HTR-8/SVneo (cell line): ENCODE measurements around the gene HAGHL.

ENCODE experiments used
- DNase-seq: peaks from one replicate; pipeline ENCODE4 v3.0.0; 2011; ENCODE audit warnings: low spot score, mixed read lengths; ENCODE audit not compliant: insufficient read length
- FAIRE-seq: peaks from 2 replicates; lab custom pipeline; 2011; peaks lifted over from hg19 to GRCh38; lab: Jason Lieb, UNC

The HAGHL gene

DNA sequence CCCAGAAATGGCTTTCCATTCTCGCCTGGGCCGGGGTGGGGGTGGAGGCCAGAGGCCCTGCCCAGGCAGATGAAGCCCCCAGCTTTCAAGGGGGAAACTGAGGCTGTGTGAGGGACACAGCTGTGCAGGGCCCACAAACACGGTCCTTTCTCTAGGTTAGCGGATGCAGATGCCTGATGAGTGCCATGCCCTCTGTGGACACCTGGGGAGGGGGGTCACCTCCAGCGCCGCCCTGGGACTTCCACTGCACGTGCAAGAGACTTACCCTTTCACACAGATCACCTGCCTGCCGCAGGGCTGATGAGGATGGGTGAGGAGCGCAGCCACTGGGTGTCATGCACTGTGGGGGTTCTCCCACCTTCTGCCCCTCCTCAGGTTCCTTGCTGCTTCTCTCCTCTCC, 8.5 kb upstream of the HAGHL start:
- no peak for FAIRE-seq
- DNase-seq = no peak

DNA sequence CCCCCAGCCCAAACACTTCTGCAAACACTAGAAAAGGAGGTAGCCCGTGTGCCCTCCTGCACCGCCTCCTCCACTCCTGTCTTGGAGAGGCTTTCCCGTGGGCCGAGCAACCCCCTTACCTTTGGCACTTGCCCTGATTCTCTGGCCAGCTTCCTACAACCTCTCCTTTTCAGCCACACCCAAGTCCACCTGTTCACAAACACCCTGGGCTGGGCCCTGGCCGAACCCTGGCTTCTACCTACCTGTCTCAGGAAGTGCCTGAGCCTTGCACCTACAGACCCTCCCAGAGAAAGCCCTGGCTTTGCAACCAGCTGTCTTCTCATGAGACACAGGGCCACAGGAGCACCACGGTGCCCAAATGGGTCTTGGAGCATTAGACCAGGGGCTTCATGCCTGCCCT, 8.0 kb upstream of the HAGHL start:
- DNase-seq (no peak), FAIRE-seq (no peak)

DNA sequence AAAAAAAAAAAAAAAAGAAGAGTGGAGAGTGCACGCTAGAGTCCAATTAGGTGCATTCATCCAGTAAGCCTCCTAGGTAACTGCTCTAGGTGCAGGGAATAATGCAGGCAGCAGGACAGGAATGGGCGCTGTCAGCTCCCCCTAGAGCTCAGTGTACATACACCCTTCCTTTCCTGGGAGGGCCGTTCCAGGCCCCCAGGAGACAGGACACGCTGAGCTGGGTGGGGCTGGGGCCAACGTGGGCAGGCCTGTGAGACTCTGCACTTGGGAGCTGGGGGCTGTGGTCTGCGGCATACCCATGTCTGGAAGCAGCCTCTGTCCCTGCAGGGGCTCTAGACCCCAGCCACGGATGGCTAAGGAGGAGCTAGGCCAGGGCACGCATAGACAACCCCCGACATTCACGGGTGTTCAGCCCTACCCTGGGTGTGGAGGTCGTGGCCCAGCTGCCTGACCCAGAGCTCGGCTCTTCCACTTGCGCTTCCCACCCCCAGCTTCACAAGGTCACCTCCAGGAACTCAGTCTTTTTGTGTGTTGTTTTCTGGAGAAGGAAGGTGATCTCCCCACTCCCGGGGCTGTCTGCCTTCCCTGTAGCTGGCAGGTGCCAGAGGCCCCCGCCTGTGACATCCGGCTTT, 7.0 kb upstream of the HAGHL start:
- FAIRE-seq (peak; percentile 75), DNase-seq (no peak)

DNA sequence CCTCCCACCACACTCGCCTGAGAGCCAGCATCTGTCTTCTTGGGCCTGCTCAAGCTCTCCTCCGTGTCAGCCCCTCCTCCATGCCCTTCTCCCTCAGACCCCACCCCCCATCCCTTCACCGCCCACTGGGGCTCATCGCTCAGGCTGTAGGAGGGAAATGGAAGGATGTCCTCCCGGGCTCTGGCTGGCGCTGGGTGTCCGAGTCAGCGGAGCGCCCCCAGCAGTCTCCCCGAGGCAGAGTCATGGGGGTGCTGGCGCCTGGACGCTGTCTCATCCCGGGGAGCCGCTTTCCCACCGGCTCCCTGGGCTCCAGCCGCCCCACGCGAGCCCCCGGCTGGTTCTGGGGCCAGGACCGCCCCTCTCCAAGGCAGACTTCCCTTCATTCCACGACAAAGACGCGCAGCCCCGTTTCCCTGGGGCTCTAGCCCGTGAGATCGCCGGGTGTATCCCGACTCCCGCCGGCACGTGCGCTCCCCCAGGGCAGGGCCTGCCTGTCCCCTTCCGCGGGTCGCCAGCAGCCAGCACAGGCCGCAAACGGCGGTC, 6.4 kb upstream of the HAGHL start:
- FAIRE-seq = peak; percentile 80
- peak; percentile 66 for DNase-seq

DNA sequence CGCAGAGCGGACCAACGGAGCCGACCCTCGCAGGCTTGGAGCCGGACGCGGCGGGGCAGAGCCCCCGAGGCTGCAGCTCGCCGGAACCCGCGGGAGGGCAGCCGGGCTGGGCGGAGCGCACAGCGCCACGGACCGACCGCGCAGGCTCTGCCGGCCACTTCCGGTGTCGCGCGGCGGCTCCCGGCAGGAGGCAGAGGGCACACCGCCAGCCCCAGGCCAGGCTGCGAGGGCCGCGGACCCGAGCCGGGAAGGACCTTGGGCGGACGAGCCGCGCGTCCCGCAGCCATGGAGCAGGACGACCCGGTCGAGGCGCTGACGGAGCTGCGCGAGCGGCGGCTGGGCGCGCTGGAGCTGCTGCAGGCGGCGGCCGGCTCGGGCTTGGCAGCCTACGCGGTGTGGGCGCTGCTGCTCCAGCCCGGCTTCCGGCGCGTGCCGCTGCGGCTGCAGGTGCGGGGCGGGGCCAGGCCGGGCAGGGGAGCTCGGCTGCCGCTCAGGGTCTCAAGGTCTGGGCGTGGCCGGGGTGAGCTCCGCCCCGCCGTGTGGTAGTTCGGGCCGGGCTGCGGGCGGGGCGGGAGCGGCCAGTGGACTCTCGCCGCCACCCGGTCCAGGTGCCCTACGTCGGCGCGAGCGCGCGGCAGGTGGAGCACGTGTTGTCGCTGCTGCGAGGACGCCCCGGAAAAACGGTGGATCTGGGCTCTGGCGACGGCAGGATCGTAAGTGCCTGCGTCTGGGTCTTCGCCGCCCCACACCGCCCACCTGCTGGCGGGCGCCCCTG, 5.7 kb upstream of the HAGHL start, which contains the start of gene ANTKMT:
ANTKMT (plus strand) TSS at position 157 of the 775 bp plus-strand sequence; CDS start at position 286, 129 bp downstream.
- peak; percentile 95 for FAIRE-seq
- DNase-seq = peak; percentile 82

DNA sequence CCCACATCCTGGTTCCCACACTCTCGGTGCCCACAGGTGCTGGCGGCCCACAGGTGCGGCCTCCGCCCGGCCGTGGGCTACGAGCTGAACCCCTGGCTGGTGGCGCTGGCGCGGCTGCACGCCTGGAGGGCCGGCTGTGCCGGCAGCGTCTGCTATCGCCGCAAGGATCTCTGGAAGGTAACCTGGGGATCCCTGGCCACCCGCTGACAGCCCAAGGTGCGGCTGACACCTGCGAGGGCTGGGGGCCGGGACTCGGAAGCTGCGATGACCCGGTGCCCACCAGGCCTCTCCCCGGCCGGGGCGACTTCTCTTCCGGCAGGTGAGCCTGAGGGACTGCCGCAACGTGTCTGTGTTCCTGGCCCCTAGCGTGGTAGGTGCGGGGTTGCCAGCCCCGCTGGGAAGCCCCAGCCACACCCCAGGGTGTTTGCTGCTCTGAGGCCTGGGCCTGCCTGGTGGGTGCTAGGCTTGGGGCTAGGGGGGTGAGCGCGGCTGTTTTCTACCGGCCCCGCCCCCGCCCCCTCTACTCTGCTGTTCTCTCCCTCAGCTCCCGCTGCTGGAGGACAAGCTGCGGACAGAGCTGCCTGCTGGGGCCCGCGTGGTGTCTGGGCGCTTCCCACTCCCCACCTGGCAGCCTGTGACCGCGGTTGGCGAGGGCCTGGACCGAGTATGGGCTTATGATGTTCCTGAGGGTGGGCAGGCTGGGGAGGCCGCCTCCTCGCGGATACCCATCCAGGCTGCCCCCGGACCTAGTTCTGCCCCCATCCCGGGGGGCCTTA, 5.0 kb upstream of the HAGHL start:
- no peak for FAIRE-seq
- DNase-seq = no peak

DNA sequence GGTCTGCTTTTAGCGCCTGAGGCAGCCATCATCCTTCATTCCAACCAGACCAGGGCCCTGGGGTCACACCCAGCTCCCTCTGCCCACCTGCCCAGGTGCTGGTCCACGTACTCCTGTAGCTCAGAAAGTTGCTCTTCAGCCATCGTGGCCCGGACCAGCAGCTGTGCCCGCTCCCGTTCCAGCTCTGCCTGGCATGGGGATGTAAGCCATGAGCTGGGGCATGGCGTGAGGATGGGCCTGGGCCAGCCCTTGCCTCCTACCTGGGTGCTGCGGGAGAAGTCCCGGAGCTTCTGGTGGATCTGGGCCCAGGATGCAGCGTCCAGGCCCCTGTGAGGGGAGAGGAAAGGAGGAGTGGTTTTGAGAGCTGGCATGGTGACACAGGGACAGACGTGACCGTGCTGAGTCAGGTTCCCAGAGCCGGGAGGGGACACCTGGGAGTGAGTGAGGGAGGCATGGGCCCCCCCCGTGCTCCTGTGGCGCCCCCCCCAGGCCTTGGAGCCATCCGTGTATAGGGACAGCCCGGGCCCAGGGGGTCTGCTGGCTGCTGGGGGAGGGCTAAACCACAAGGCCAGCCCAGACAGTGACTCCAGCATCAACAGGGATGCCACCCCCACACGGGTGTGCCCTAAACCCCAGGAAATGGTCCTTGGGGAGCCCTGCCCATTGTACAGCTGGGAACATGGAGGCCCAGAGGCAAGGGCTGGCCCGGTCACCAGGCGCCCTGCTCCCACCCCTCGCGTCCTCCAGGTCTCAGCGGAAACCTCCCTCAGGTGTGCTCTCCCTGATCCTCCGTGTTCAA, 3.9 kb upstream of the HAGHL start:
- DNase-seq (no peak), FAIRE-seq (no peak)

DNA sequence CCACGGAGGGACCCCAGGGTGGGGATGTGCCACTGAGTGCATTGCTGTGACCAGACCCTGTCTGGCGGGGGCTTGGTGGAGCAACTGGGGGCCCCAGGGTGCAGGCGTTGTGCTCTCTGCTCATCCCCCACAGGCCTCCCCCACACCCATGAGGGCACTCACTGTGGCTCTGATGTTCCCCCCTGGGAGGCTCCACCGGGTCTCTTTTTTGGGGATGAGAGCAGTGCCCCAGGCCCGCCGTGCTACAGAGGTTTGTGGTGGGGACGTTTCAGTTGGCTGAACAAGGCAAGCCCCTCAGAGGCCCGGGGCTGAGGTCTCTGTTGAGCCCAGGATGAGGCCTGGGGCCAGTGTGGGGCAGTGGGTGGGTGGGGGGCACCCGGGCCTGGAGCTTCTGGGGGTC, 3.2 kb upstream of the HAGHL start:
- DNase-seq (no peak), FAIRE-seq (no peak)

DNA sequence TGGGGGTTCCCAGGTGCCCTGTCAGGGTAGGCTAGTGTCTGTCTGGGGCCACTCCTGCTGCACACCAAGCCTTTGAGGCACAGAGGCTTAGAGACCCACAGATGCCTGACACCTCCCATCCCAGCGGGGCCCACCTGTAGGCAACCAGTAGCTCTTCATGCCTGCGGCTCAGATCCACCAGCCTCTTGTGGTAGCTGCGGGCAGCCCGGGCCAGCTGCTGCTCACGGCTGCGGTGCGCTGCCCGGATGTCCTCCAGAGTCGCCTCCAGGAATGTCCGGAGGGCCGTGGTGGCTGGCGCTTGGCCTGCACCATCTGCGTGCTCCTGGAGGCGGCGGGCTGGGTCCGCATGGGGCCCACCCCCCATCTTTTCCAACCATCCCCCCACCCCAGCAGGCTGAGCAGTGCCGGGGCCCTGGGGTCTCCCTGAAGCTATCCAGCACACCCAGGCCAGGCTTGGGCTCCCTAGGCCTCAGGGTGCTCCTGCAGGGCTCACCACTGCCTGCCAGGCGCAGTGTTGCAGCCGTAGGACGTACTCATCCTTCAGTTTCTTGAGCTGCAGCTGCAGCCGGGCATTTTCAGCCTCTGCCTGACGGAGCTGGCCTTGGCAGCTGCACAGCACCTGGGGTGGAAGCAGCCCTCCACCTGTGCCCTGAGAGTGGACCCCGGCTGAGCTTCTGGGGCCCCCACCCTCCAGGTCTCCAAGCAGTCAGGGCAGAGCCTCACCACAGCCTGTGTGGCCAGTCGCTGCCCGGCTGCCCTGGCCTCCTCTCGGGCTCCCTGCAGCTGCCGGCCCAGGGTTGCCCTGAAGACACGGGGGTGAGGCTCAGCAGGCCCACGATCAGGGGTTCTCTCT, 2.5 kb upstream of the HAGHL start:
- FAIRE-seq (no peak), DNase-seq (no peak)

DNA sequence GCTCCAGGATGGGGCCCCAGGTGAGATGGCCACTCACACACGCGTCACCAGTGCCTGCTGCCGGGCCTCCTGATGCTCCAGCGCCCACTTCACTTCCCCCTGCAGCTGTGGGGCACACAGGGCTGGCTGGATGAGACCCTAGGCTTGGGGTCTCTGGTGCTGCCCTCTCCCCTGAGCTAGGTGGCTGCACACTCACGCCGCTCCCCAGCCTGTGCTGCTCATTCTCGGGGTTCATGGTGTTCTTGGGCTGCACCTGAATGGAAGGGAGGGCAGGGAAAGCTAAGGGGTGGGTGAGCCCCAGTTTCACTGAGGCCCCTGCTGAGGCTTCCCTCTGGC, 1.9 kb upstream of the HAGHL start:
- DNase-seq (no peak), FAIRE-seq (no peak)

DNA sequence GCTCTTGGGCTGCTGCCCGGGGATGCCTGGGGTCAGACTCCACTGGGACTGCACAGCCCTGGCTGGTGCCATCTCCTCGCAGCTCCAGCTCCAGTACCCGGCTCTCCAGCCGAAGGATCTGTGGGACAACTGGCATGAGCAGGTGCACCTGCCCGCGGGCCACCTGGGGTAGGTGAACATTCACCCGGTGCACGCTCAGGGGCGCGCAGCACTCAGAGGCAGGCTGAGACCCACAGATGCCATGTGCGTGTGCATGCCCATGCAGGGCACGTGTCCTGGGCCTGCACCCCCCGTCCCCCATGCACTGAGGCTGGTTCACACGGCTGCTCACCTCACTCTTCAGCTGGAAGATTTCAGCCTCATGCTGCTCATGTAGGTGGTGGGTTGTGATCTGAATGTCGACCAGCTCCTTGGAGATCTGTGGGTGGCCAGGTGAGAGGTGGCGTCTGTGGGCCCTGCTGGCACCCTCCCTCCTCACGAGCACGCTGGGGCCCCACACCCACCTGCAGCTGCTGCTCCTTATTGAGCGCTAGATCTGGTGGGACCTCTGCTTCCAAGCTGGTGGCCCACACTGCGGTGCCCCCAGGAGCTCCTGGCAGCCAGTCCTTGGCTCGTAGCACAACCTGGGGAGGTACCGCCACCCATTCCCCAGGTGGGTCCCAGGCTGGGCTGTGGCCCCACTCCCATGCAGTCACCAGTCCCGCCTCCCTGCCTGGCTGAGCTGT, 1.3 kb upstream of the HAGHL start:
- DNase-seq (no peak), FAIRE-seq (peak; percentile 63)

DNA sequence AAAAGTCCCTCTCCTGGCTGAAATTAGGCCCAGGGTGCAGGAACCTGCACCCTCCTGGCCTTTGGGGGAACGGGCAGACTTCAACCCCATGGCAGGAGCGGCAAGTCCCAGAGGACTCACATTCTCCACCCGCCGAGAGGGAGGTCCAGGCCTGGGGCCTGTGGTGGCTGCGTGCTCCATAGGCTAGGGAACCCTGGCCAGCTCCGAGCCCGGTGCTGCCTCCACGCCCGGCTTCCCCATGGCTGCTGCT, 793 bp upstream of the HAGHL start:
- DNase-seq (no peak), FAIRE-seq (no peak)

DNA sequence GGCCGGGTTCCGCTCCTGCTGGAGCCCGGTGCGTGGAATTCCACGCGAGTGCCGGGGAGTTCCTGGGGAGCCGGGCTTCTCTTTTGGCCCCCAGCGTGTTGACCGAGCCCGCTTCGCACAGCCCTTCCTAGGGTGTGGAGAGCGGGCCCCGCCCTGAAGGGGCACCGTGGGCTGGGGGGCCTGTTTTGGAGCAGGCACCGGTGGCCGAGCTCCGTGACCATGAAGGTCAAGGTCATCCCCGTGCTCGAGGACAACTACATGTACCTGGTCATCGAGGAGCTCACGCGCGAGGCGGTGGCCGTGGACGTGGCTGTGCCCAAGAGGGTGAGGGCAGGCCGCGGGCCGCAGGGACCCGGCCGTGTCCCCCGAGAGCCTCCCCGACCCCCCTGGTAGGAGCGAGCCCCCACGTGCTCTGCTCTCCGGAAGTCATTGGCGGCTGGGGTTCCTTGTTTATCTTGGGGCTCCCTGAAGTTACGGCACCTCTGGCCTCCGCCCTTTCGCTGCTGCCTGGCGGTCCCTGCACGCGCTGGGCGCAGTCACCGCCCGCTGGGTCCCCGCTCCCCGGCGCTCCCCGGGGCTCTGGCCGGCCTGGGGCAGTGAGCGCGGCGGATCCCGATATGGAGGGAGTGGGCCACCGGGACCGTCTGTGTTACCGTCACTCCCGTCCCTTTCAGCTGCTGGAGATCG, 528 bp downstream of the HAGHL start:
- DNase-seq (no peak), FAIRE-seq (no peak)

DNA sequence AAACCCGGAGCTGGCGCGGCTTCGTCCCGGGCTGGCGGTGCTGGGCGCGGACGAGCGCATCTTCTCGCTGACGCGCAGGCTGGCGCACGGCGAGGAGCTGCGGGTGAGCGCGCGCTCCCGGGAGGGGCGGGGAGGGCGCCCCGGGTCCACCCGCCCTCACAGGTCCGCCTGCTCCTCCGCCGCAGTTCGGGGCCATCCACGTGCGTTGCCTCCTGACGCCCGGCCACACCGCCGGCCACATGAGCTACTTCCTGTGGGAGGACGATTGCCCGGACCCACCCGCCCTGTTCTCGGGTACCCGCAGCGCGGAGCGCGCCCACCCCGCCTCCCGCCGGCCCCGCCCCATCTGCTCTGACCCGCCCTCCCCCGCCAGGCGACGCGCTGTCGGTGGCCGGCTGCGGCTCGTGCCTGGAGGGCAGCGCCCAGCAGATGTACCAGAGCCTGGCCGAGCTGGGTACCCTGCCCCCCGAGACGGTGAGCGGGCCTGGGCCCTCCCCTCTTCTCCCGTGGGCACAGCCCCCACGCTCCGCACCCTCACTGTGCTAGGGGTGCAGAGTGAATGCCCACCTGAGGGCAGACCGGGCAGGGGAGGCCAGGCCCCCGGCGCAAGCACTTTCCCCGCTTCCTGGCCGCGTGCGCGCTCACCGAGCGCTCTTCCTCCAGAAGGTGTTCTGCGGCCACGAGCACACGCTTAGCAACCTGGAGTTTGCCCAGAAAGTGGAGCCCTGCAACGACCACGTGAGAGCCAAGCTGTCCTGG, 1.4 kb downstream of the HAGHL start:
- DNase-seq (peak; percentile 76), FAIRE-seq (peak; percentile 94)

DNA sequence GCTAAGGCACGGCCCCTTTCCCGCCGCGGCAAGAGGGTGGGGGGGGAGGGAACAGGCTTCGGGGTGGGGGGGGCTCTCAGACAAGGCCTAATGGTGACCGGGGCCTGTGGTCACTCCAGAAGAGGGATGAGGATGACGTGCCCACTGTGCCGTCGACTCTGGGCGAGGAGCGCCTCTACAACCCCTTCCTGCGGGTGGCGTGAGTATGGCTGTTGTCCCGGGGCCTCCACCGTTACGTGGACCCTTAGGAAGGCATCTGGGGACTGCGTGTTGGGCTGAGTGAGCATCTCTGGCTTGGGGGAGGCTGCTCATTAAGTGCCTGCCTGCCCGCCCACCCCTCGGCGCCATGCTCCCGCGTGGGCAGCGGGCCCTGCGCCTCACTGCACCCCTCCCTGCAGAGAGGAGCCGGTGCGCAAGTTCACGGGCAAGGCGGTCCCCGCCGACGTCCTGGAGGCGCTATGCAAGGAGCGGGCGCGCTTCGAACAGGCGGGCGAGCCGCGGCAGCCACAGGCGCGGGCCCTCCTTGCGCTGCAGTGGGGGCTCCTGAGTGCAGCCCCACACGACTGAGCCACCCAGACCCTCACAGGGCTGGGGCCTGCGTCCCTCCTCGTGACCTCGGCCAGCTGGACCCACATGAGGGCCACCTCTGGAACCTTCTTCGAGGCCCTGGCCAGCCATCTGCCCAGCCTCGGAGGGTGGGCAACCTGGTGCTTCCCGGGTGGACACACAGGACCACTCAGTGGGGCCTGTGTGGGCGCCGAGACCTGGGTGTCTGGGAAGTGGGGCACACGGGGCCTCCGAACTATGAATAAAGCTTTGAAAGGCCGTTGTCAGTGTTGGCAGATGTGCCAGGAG, 2.2 kb downstream of the HAGHL start:
- FAIRE-seq (no peak), DNase-seq (no peak)

DNA sequence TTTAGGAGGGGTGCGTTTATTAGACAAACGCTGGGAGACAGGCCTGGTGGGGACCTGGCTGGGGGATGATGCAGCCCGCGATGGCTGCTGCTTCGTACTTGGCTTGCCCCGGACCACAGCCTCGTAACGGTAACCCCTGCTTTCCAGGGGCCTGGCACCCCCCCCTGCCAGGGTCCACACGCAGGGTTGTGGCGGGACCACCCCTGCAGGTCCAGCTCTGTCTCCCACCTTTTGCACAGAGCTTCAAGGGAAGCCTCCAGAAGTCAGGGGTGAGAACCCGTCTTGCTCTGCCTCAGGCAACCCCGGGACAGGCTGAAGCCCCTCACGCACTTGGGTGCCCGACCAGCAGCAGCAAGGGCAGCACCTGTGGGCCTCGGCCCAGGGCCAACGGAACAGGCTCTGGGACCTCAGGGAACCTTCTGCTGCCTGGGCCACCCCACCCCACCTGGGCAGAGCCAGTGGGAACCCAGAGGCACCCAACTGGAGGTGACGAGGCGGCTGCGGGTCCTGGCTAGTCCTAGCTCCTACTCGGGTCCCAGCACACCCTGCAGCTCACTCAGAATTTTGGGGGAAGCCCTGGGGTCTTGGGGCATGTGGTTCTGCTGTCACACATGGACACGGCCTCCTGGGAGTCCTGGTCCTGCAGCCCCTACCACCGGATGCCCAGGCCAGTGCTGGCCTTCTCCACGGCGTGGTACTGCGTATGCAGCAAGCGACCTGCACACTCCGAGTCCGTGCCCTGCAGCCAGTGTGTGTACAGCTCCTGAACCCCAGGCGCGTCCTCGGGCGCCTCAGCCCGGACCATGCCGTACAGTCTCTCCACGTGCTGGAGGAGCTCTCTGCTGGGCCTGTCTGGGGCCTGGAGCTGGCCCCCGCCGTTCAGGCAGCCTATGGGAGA, 3.1 kb downstream of the HAGHL start:
- DNase-seq = no peak
- FAIRE-seq = no peak
